ENCODE data around the gene AKT2.

AKT2 gene

DNA sequence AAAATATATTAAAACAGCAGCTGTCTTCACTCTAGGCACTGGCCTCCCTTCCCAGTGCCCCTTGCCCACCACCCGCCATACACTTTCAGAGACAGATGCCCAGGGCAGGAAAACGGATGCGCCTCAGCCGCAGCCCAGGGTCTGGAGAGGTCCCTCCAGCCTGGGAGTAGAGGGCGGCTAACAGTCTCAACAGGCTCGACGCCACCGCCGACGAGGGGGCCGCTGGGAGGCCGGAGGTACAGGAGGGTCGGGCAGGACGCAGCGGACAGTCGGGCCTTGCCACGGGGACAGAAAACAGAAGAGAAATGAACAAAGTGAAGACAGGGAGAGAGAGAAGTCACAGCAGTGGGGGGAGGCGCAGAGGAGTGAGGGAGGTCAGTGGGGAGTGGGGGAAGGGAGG is 35.9 kb upstream of the AKT2 start:
- Histone ChIP-seq H3K4me3 (ENCODE audit: low read length, poor library complexity, severe bottlenecking) (no peak overlapping the region), H3K79me2 (ENCODE audit: insufficient read depth, low read length) (no peaks in the 10 kb centered on the region), H3F3A (ENCODE audit: low read depth) (no peaks in the 10 kb centered on the region), H3K9ac (ENCODE audit: low read depth, low read length, poor library complexity, severe bottlenecking) (no peak overlapping the region), H2AFZ (ENCODE audit: low read length) (no peak overlapping the region), H4K20me1 (ENCODE audit: insufficient read depth, low read length, poor library complexity, severe bottlenecking) (no peaks in the 10 kb centered on the region), H3K27me3 (ENCODE audit: insufficient read depth, low read length, poor library complexity, severe bottlenecking) (no peaks in the 10 kb centered on the region), H3K9me2 (replicated peaks; ENCODE audit: low read depth, low read length) (no peaks in the 10 kb centered on the region), H3K4me2 (ENCODE audit: low read depth, low read length, poor library complexity, severe bottlenecking) (no peak overlapping the region), H3K4me1 (ENCODE audit: insufficient read depth, low read length, poor library complexity, severe bottlenecking) (no peaks in the 10 kb centered on the region), H3K9me3 (ENCODE audit: insufficient read depth, low read depth, low read length) (no peaks in the 10 kb centered on the region), H3K36me3 (ENCODE audit: insufficient read depth, low read length) (peaks cover 54% of the 10 kb centered on the region; the same call in 1 of the 2 replicates)
- TF ChIP-seq, protein P1, sequence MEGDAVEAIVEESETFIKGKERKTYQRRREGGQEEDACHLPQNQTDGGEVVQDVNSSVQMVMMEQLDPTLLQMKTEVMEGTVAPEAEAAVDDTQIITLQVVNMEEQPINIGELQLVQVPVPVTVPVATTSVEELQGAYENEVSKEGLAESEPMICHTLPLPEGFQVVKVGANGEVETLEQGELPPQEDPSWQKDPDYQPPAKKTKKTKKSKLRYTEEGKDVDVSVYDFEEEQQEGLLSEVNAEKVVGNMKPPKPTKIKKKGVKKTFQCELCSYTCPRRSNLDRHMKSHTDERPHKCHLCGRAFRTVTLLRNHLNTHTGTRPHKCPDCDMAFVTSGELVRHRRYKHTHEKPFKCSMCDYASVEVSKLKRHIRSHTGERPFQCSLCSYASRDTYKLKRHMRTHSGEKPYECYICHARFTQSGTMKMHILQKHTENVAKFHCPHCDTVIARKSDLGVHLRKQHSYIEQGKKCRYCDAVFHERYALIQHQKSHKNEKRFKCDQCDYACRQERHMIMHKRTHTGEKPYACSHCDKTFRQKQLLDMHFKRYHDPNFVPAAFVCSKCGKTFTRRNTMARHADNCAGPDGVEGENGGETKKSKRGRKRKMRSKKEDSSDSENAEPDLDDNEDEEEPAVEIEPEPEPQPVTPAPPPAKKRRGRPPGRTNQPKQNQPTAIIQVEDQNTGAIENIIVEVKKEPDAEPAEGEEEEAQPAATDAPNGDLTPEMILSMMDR (conservative IDR thresholded peaks at IDR 0.05; ENCODE audit: low read length): no peak
- no peak for TF ChIP-seq EZH2phosphoT487 (IDR thresholded peaks at IDR 0.05; ENCODE audit: borderline replicate concordance)

DNA sequence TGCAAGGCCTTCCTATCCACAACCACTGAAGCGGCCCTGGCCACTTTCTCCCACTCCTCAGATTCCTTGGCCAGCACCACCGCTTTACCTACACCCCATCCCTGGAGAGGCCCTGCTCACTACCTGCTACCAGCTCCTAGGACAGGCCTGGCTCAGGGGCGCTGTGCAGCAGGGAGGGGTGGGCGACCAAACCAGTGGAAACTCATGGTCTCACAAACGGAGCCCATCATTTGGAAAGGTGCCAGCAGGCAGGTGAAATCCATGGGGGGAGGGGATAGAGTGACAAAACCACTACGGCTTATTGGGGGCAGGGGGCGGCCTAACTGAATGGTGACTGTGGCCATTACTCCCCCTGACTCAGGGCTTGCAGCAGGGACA is 35.4 kb upstream of the AKT2 start:
- no peak overlapping the region for H3K4me3 ChIP-seq (ENCODE audit: low read length, poor library complexity, severe bottlenecking)
- no peaks in the 10 kb centered on the region for H3K27me3 ChIP-seq (ENCODE audit: insufficient read depth, low read length, poor library complexity, severe bottlenecking)
- peaks cover 49% of the 10 kb centered on the region; the same call in 1 of the 2 replicates for H3K36me3 ChIP-seq (ENCODE audit: insufficient read depth, low read length)
- no peaks in the 10 kb centered on the region for H3K79me2 ChIP-seq (ENCODE audit: insufficient read depth, low read length)
- H3K9me2 ChIP-seq (replicated peaks; ENCODE audit: low read depth, low read length): no peaks in the 10 kb centered on the region
- TF ChIP-seq, protein P1 (conservative IDR thresholded peaks at IDR 0.05; ENCODE audit: low read length): no peak
- TF ChIP-seq EZH2phosphoT487 (IDR thresholded peaks at IDR 0.05; ENCODE audit: borderline replicate concordance): no peak
- no peaks in the 10 kb centered on the region for H3K4me1 ChIP-seq (ENCODE audit: insufficient read depth, low read length, poor library complexity, severe bottlenecking)
- H3F3A ChIP-seq (ENCODE audit: low read depth): no peaks in the 10 kb centered on the region
- H4K20me1 ChIP-seq (ENCODE audit: insufficient read depth, low read length, poor library complexity, severe bottlenecking): no peaks in the 10 kb centered on the region
- no peaks in the 10 kb centered on the region for H3K9me3 ChIP-seq (ENCODE audit: insufficient read depth, low read depth, low read length)
- no peak overlapping the region for H3K4me2 ChIP-seq (ENCODE audit: low read depth, low read length, poor library complexity, severe bottlenecking)
- no peak overlapping the region for H3K9ac ChIP-seq (ENCODE audit: low read depth, low read length, poor library complexity, severe bottlenecking)
- H2AFZ ChIP-seq (ENCODE audit: low read length): no peak overlapping the region

DNA sequence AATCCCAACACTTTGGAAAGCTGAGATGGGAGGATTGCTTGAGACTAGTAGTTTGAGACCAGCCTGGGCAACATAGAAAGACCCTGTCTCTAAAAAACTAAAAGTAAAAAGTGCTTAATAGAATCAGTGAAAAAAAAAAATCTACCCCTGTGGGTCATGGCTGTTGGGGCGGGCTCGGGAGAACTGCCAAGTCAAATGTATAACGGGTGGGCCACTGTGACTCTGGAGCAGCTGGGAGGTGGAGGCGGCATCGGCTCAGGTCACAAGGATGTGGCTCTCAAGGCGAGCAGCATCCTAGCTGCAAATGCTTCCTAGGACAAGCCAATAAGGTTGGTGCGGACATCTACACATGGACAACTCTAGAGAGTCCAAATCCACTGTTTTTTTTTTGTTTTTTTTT is 32.2 kb upstream of the AKT2 start:
- no peak for TF ChIP-seq EZH2phosphoT487 (IDR thresholded peaks at IDR 0.05; ENCODE audit: borderline replicate concordance)
- TF ChIP-seq, protein P1 (conservative IDR thresholded peaks at IDR 0.05; ENCODE audit: low read length): no peak
- Histone ChIP-seq H3K4me2 (ENCODE audit: low read depth, low read length, poor library complexity, severe bottlenecking) (no peak overlapping the region), H3K27me3 (ENCODE audit: insufficient read depth, low read length, poor library complexity, severe bottlenecking) (no peaks in the 10 kb centered on the region), H3K4me3 (ENCODE audit: low read length, poor library complexity, severe bottlenecking) (no peak overlapping the region), H3K9me3 (ENCODE audit: insufficient read depth, low read depth, low read length) (no peaks in the 10 kb centered on the region), H3K79me2 (ENCODE audit: insufficient read depth, low read length) (no peaks in the 10 kb centered on the region), H3K9me2 (replicated peaks; ENCODE audit: low read depth, low read length) (no peaks in the 10 kb centered on the region), H3K36me3 (ENCODE audit: insufficient read depth, low read length) (peaks cover 22% of the 10 kb centered on the region; the same call in 1 of the 2 replicates), H3K4me1 (ENCODE audit: insufficient read depth, low read length, poor library complexity, severe bottlenecking) (peaks cover 6% of the 10 kb centered on the region), H2AFZ (ENCODE audit: low read length) (no peak overlapping the region), H3K9ac (ENCODE audit: low read depth, low read length, poor library complexity, severe bottlenecking) (no peak overlapping the region), H3F3A (ENCODE audit: low read depth) (no peaks in the 10 kb centered on the region), H4K20me1 (ENCODE audit: insufficient read depth, low read length, poor library complexity, severe bottlenecking) (no peaks in the 10 kb centered on the region)

Data from Loucy (cell line).